ENCODE data around the gene SMTNL1.
"Not testable (repeated sequence)": the region's sequence is repeated elsewhere in the genome, so short reads cannot be mapped to it uniquely, and the experiment has no call there.

SMTNL1 gene

GRCh38 chr11:57511741-57512430, 25.5 kb upstream of the SMTNL1 start:
- no peak for DNase-seq

GRCh38 chr11:57512646-57513451, 24.5 kb upstream of the SMTNL1 start:
- DNase-seq, result no peak

- no peak for DNase-seq
These were observed 24.0 kb upstream of the SMTNL1 start for GRCh38 chr11:57513452-57513795.

- DNase-seq, result no peak
These were observed 23.4 kb upstream of the SMTNL1 start for GRCh38 chr11:57513911-57514537.

GRCh38 chr11:57514538-57515331, 22.7 kb upstream of the SMTNL1 start:
- DNase-seq, result no peak

- DNase-seq, result no peak
These were observed 21.9 kb upstream of the SMTNL1 start, which contains the start of gene SLC43A1 for GRCh38 chr11:57515332-57516060. Gene SLC43A1, minus strand, starts transcription at chr11:57515702. Its CDS starts 1,591 bp downstream, at chr11:57514111.

- DNase-seq, result no peak
These were observed 21.3 kb upstream of the SMTNL1 start for GRCh38 chr11:57516061-57516443.

- DNase-seq, result no peak
These were observed 16.3 kb upstream of the SMTNL1 start for GRCh38 chr11:57521116-57521515.

- DNase-seq, result no peak
These were observed 14.0 kb upstream of the SMTNL1 start for GRCh38 chr11:57523419-57523818.

- DNase-seq, result peak; percentile 51
These were observed 10.3 kb upstream of the SMTNL1 start for GRCh38 chr11:57527056-57527631.

GRCh38 chr11:57529012-57529411, 8.4 kb upstream of the SMTNL1 start:
- DNase-seq, result no peak

GRCh38 chr11:57530215-57530595, 7.2 kb upstream of the SMTNL1 start:
- no peak for DNase-seq

- peak; percentile 92 for DNase-seq
These were observed 6.5 kb upstream of the SMTNL1 start, which contains the start of gene TIMM10 for GRCh38 chr11:57530596-57531507. Gene TIMM10, minus strand, starts transcription at chr11:57530754. Its CDS starts 565 bp downstream, at chr11:57530189.

- DNase-seq, result not testable (repeated sequence)
These were observed 2.9 kb upstream of the SMTNL1 start for GRCh38 chr11:57534449-57534848.

GRCh38 chr11:57539342-57539741, 1.9 kb downstream of the SMTNL1 start:
- no peak for DNase-seq

- no peak for DNase-seq
These were observed 3.8 kb downstream of the SMTNL1 start for GRCh38 chr11:57541169-57541568.

- no peak for DNase-seq
These were observed 5.2 kb downstream of the SMTNL1 start for GRCh38 chr11:57542582-57542981.

GRCh38 chr11:57543593-57543992, 6.2 kb downstream of the SMTNL1 start:
- DNase-seq, result no peak

- no peak for DNase-seq
These were observed 7.2 kb downstream of the SMTNL1 start for GRCh38 chr11:57544566-57544965.

- no peak for DNase-seq
These were observed 8.5 kb downstream of the SMTNL1 start for GRCh38 chr11:57545883-57546282.

GRCh38 chr11:57546451-57546850, 9.1 kb downstream of the SMTNL1 start:
- no peak for DNase-seq
